HG03558 (cell line): ENCODE measurements around the gene ELMO1.

Experiments used
- ATAC-seq: cut with Tn5 transposase; IDR thresholded peaks from one replicate; pipeline ENCODE4 v1.9.1; 2021; ENCODE audit warnings: moderate number of reproducible peaks; ENCODE audit not compliant: unreplicated experiment; ENCODE audit errors: extremely low read depth

Gene ELMO1

DNA sequence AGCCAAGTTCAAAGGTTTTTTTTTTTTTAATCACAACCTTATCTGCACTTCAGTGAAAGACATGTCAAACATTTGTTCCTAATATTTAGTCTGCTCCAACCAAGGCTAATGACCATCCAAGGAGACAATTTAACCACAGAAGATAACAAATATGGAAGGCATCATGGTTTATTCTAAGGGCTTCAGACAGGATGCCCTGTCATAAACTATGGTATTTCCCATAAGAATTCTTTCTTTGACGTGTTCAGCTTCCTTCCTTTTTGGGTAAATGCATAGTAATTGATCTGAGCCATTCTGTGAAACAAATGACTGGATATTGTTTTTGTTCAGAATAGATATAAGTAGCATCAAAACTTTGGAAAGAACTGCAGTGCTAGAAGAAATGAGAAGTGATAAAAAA is 397.9 kb downstream of the ELMO1 start:
- ATAC-seq = no peak

- no peak for ATAC-seq
Measured at GRCh38 chr7:37048674-37049073, 400.0 kb downstream of the ELMO1 start.

- ATAC-seq = no peak
Measured at GRCh38 chr7:37047260-37047659, 401.4 kb downstream of the ELMO1 start.

DNA sequence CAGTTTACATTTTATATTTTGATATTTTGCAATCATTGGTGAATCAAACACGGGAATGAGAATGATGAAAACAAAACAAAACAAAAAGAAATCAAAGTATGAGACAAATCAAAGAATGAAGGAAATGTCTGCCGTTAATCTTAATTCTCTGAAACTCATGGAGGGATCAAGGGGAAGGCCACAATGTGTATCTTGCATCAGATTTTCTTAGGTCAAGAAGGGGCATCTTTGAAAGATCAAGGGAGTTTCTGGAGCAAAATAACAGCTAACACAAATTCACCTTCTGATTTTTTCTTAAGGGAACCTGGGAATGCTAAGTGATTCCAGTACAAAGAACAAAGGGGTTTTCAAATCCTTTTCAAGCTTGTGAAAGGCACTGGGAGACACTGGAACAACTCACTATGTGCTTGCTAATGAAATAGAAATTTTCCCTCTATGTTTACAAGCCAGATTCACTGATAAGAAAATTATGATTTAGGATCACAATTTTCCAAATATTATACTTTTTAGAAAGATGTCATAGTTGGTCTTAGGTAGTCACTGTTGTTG is 402.1 kb downstream of the ELMO1 start:
- no peak for ATAC-seq

- ATAC-seq = no peak
Measured at GRCh38 chr7:37045681-37046179, 402.9 kb downstream of the ELMO1 start.

GRCh38 chr7:37041461-37041860 is 407.2 kb downstream of the ELMO1 start:
- ATAC-seq = no peak

- ATAC-seq = no peak
Measured at GRCh38 chr7:37040330-37040729, 408.3 kb downstream of the ELMO1 start.

- no peak for ATAC-seq
Measured at GRCh38 chr7:37039131-37039749, 409.4 kb downstream of the ELMO1 start.

DNA sequence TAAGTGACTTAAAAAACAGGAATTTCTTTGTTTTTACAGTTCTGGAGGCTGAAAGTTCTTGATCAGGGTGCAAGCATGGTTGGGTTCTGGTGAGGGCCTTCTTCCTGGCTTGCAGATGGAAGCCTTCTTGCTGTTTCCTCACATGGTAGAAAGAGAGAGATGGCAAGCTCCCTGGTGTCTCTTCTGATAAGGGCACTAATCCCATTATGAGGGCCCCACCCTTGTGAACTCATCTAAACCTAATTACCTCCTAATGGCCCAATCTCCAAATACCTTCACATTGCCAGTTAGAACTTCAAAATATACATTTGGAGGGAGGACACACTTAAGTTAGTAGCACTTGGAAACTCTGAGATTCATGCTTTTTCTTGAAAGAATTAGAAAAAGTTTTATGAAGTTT is 410.0 kb downstream of the ELMO1 start:
- no peak for ATAC-seq

GRCh38 chr7:37037286-37037685 is 411.4 kb downstream of the ELMO1 start:
- no peak for ATAC-seq

DNA sequence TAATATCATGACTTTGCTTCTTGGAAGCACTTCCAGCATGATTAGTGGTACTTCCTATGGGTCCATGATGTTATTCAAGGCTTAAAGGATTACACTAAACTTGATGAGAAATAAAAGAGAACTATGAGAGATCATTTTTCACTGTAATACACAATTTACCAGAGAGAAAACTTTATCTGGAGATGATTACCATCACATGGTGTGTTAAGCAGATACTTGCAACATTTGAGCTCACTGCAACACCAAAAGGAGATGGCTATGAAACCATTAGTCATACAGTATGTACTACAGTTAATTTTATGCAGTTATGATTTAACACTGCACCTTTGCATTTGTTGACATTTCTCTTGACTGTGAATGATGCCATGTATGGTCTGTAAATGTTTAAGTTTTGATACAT is 413.0 kb downstream of the ELMO1 start:
- ATAC-seq = no peak

- no peak for ATAC-seq
Measured at GRCh38 chr7:37033141-37033540, 415.5 kb downstream of the ELMO1 start.

- no peak for ATAC-seq
Measured at GRCh38 chr7:37032258-37032601, 416.4 kb downstream of the ELMO1 start.

GRCh38 chr7:37031571-37032257 is 416.9 kb downstream of the ELMO1 start:
- ATAC-seq = no peak

- ATAC-seq = no peak
Measured at GRCh38 chr7:37028909-37029440, 419.7 kb downstream of the ELMO1 start.

DNA sequence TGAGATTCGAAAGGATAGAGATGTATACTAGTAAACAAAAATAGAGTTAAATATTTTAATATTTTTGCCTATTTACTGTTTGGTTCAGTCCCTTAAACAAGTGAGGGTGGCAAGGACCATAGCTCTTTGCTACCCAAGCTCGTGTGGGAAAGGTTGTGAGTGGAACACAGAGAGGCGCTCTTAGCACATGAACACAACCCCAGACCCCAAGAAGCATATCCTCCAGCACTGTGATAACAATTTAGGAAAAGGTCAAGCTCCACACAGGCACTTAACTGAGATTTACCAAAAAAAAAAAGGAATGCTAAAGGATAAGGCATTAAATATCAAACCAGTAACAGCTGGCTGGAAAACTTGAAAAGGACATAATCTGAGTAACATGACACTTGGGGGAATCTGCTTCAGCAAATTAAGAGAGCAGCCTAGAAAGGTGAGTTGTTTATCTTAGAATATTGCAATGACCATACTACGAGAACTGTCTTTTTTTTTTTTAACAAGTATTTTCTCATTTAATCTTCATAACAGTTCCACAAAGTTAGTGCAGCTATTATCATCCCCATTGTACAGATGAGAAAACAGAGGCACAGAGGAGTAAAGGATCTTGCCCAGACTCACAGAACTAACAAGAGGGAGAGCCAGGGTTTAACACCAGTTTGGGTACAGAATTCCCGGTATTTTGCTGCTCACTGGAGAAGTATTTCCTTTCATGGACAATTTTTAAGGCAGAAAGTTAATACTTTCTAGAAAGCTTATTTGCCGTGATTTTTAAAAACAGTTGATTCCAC is 420.9 kb downstream of the ELMO1 start:
- ATAC-seq = no peak

- ATAC-seq = no peak
Measured at GRCh38 chr7:37027104-37027503, 421.6 kb downstream of the ELMO1 start.

DNA sequence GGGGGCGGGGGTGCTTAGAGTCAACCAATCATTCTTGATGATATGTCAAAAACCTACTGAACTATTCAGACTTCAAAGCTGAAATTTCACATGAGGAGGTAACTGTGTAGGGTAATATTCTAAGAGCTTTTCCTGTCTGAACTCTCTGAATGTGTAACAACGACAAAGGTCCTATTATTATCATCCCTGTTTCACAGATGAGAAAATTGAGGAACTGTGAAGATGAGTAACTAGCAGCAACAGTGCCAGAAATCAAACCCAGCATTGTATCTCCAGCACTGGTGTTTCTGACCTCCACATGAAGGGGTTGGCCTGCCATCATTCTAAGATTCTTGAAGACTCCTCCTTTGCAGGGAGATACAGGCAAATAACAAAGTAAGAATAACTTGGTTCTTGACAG is 429.7 kb downstream of the ELMO1 start:
- ATAC-seq = no peak

GRCh38 chr7:37016064-37016878 is 432.4 kb downstream of the ELMO1 start:
- no peak for ATAC-seq
